Measurements from ENCODE around the gene CDC42EP5.

DNA sequence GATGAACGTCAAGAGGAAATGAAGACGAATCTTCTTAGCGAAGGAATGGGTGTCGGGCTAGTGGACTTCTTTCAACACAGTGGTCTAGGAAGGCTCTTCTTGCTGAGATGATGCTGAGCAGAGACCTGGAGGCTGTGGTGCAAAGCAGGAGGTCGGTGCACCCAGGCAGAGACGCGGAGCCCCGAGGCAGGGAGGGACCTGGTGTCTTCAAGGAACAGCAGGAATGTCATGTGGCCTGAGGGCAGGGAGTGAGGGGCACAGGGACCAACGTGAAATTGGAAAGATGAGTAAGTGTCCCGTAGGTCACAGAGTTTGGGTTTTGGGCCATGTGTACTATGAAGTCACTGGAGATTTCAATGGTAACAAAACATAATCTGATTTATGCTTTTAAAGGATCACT is 11.4 kb upstream of the CDC42EP5 start:
- TF ChIP-seq, protein P1, sequence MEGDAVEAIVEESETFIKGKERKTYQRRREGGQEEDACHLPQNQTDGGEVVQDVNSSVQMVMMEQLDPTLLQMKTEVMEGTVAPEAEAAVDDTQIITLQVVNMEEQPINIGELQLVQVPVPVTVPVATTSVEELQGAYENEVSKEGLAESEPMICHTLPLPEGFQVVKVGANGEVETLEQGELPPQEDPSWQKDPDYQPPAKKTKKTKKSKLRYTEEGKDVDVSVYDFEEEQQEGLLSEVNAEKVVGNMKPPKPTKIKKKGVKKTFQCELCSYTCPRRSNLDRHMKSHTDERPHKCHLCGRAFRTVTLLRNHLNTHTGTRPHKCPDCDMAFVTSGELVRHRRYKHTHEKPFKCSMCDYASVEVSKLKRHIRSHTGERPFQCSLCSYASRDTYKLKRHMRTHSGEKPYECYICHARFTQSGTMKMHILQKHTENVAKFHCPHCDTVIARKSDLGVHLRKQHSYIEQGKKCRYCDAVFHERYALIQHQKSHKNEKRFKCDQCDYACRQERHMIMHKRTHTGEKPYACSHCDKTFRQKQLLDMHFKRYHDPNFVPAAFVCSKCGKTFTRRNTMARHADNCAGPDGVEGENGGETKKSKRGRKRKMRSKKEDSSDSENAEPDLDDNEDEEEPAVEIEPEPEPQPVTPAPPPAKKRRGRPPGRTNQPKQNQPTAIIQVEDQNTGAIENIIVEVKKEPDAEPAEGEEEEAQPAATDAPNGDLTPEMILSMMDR (IDR thresholded peaks at IDR 0.05; ENCODE audit: insufficient read depth, low read depth, low read length): no peak
- TF ChIP-seq EZH2 (IDR thresholded peaks at IDR 0.05; ENCODE audit: insufficient read depth, low read length): no peak

Data from astrocyte (in vitro differentiated cells and primary cell).